HG03280 (cell line): ENCODE results near the gene LAMC1.

ENCODE experiments used
- ATAC-seq: cut with Tn5 transposase; IDR thresholded peaks from one replicate; pipeline ENCODE4 v1.9.1; 2021; ENCODE audit warnings: mild to moderate bottlenecking, moderate library complexity; ENCODE audit not compliant: unreplicated experiment

LAMC1 gene

DNA sequence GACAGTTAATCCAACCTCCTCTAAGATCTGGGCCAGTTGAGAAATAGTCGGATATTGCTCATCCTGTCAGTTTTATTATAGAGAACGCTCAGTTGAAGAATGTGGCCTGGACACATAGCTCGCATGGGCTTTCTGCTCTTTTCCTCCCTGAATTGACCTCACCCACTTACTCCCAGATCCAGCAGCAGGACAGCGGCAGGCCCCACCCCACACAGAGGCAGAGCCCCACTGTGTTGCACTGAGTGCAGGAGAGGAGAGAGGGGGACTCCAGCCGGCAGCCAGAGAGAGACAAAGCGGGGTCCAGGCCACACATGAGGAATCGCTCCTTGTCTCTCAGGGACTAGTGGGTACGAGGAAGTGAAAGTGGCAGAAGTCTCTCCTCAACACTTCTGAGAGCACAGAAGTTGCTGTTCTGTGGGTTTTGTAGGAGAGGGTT lies 78.6 kb downstream of the LAMC1 start:
- ATAC-seq = no peak

DNA sequence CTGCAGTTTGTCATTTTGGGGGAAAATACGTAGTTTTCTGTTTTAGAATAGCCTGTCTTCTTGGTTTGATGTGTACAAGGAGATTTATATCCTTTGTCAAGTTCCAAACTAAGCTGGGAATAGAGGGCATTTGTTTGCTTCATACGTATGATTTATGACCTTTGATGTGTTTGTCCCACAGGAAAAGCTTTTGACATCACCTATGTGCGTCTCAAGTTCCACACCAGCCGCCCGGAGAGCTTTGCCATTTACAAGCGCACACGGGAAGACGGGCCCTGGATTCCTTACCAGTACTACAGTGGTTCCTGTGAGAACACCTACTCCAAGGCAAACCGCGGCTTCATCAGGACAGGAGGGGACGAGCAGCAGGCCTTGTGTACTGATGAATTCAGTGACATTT lies 79.9 kb downstream of the LAMC1 start:
- ATAC-seq = no peak

DNA sequence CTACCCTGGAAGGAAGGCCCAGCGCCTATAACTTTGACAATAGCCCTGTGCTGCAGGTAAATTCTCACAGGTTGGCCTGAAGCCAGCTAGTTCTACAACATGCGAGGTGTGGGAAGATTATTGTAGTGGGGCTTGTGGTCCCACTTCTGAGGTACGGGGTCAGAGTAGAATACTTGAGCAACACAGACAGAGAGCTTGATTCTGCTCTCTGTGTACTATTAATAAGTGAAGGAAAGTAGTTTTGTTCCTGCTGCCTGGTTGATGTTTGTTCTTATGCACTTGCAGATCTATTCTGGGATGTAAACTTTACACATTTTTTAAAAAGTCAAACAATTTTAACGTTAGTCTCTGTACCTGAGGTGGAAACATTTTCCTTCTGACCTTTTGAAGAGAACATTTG lies 80.4 kb downstream of the LAMC1 start:
- ATAC-seq = no peak

DNA sequence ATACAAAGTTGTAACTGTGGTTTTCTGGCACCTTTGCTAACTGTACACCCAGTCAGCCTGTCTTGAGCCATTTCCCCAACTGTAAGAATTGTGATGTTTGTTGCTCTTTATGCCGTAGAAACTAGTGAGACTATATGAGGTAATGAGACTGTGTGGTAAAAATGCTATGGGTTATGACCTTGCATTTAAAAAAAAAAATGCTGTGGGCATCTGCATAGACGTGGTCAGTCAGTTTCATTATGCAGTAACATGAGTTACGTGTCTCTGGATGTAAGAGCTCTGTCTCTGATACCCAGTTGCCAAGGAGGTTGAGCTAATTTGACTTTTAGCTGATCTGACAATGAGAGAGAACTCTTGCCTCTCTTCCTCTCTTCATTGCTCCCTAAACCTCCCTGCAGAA lies 82.2 kb downstream of the LAMC1 start:
- ATAC-seq = no peak

DNA sequence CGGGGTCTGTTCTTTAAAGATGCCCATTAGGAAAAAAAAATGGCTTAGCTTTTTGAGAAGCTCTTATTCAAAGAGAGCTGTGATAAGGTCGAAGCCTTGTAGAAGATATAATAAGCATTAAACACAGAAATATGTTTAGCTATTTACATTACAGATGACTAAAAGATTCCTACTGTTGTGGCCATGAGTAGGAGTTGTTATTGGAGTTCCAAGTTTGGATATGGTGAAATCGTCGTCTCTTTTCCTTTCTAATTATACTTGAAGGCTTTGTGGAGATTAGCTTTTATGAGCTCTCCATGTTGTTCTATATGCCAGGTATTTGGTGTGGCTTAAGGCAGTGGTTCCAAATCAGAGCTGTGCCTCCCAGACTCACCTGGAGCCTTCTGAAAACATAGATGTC lies 82.9 kb downstream of the LAMC1 start:
- ATAC-seq = no peak

DNA sequence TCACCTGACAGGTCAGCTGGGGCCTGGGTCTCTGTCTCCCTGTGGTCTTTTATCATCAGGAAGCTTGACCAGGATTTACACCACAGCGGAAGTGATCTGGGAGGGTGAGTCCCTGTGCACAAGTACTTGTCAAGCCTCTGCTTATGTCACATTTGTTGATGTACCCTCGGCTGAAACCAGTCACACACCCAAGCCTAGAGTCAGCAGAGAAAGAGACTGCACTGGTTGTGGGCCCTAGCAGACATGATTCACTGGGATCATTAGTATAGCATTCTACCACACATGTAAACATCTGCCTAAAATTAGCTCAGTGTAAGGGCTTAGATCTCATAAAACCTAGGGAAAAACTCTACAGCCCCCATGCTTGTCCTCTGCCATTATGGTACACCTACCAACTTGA lies 83.5 kb downstream of the LAMC1 start:
- no peak for ATAC-seq

DNA sequence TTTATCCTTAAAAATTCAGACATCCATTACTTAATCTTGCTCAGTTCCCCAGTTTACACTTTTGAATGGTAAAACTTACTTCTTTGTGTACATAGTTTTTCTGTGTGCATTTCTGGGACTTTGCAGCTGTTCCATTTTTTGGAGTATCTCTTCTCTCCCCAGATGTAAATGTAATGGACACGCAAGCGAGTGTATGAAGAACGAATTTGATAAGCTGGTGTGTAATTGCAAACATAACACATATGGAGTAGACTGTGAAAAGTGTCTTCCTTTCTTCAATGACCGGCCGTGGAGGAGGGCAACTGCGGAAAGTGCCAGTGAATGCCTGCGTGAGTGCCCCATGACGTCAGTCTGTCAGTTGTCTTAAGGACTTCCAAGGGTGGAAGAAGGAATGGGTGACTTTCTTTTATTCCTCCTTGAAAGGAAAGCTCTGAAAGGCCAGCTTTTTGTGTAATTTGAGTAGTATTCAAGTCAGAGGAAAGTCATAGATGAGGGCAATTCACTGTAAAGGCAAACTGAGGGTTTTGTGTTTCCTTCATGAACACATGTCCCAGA lies 87.2 kb downstream of the LAMC1 start:
- ATAC-seq = no peak

DNA sequence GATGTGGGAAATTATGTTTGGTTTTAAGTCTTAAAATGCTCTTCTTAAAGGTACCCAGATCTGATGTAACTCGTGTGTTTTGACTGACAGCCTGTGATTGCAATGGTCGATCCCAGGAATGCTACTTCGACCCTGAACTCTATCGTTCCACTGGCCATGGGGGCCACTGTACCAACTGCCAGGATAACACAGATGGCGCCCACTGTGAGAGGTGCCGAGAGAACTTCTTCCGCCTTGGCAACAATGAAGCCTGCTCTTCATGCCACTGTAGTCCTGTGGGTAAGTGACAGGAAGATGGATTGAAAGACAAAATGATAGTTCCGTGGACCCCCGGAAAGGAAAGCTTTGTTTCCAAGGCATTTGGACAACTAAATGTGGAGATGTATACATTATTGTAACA lies 91.2 kb downstream of the LAMC1 start:
- ATAC-seq = no peak

DNA sequence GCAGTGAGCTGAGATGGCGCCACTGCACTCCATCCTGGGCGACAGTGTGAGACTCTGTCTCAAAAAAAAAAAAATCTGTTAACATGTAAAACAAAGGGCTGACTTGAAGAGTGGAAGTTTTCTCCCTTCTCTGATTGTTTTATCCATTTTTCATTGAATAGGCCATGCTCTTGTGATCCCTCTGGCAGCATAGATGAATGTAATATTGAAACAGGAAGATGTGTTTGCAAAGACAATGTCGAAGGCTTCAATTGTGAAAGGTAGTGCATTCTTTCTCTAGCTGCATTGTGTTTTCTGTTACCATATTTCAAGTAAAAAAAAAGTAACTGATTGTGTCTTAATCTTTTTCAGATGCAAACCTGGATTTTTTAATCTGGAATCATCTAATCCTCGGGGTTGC lies 93.2 kb downstream of the LAMC1 start:
- no peak for ATAC-seq

DNA sequence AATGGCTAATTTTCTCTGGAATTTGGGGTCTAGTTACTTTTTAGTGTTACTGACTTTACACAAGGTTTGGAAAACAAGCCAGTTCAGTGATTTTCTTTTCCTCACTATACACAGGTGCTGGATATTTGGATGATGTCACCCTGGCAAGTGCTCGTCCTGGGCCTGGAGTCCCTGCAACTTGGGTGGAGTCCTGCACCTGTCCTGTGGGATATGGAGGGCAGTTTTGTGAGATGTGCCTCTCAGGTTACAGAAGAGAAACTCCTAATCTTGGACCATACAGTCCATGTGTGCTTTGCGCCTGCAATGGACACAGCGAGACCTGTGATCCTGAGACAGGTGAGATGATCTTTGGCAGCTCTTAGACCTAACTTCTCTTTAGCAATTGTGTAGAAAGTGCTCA lies 98.4 kb downstream of the LAMC1 start:
- ATAC-seq = no peak

DNA sequence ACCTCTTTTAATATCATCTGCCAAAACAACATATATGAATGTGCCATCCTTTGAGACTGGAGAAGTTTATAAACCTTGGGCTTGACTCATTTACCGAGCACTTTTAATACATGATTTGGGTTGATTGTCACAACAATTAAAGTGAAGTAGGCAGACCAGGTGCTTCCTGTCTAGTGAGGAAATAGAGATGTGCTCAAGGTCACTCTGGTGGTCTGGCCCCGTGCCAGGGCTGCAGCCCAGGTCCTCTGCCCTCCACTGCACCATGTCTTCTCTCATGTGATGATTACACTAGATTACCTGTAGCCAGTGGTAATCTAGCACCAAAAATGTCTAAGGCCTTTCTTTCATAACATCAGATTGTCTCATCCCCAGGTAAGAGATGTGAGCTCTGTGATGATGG lies 101.0 kb downstream of the LAMC1 start:
- no peak for ATAC-seq

DNA sequence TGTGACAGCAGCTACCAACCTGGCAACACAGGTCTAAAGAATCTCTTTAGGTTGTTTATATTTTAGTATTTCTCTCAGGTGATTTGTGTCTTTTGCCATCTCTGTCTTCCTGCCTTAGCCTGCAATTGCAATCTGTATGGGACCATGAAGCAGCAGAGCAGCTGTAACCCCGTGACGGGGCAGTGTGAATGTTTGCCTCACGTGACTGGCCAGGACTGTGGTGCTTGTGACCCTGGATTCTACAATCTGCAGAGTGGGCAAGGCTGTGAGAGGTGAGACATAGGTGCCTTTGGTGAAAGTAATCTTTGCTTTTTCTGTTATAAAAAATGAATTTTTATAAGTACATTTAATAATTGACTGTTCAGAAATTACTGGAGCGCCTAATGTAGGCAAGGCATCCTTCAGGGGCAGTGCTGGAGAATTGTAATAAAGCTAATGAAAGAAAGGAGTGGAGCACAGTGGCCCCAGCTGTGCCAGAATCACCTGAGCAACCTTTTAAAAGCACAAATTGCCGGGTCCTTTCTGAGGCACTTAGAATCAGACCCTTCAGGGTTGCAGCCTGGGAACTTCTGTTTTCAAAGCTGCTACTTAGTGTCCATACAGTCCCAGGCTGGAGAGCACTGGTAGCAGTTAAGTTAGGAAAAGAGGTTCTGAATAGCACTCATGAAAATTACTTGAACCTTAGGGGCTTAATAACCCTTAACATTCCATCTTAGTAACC lies 102.2 kb downstream of the LAMC1 start:
- ATAC-seq = no peak

DNA sequence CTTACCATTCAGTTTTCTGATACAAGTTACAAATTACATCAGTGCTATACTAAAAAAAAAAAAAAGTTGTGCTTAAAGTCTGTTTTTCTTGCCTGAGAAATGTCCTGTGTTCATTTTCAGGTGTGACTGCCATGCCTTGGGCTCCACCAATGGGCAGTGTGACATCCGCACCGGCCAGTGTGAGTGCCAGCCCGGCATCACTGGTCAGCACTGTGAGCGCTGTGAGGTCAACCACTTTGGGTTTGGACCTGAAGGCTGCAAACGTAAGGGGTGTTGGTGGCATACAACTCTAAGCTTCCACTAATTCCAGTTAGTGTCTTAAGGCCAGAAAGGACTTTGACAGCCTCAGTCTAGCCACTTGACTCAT lies 102.8 kb downstream of the LAMC1 start:
- no peak for ATAC-seq

DNA sequence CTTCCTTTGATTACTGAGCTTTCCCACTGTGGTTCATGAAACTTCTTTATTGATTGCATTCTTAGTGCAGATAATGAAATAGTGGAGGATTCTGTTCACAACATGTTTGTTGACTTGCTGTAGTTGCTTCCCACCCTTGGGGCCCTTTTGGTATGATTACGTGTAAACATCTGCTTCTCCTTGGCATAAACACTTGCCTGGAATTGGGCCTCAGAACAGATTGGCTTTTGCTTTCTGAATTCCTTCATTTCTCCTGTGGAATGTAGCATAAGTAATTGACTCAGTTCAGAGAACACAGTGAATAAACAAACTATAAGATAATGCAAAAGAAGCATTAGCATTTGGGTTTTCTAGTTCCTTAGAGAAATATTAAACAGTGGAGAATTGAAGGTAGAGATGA lies 103.3 kb downstream of the LAMC1 start:
- no peak for ATAC-seq

DNA sequence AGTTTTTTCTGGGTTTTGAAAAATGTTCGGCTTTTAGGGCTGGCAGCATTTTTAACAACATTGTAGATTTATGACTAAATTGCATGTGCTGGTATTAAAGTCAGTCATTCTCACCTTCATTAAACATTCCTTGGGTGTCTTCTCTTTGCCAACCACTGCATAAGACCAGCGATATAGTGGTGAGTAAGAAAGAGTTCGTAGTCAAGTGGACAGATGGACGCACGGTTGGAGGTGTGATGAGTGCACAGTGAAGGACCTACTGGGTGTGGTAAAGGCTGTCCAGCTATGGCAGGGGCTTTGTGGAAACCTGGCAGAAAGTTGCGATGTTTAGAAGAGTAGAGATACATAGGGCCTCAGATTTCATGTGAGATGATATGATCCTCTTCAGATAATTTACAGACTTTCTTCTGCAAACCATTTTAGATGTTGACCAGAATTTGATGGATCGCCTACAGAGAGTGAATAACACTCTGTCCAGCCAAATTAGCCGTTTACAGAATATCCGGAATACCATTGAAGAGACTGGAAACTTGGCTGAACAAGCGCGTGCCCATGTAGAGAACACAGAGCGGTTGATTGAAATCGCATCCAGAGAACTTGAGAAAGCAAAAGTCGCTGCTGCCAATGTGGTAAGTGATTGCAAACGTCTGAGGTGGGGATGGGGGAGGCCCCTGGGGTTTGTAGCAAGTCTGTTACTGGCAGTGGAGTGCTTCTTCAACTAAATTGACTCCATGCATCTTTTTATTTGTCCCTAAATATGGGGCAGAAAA lies 106.9 kb downstream of the LAMC1 start:
- ATAC-seq = no peak

DNA sequence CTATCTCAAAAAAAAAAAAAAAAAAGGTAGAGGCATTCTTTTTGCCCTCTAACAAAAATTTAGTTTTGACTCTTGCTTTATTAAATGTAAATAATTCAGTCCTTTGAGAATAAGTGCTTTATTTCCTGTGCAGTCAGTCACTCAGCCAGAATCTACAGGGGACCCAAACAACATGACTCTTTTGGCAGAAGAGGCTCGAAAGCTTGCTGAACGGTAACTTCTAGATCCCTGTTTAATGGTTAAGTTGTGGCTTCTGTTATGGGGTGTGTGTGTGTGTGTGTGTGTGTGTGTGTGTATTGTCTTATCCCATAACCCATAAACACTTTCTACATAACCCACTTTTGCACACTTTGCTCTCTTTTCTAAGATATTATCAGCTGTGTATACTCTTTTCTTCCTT lies 107.9 kb downstream of the LAMC1 start:
- no peak for ATAC-seq

DNA sequence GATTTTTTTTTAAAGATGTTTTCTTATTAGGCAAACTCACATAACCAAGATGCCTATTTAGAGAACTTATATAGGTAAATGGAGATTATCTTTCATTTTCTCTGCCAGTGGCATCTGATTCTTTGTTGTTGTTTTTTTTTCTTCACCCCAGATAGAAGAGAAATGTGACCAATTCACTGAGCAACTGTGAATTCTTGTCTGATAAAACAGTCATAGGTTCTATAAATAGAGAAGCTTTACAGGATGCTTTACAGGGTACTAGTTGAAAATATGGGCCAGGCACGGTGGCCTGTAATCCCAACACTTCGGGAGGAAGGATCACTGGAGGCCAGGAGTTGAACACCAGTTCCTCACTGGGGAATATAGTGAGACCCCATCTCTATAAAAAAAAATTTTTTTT lies 112.1 kb downstream of the LAMC1 start:
- no peak for ATAC-seq

DNA sequence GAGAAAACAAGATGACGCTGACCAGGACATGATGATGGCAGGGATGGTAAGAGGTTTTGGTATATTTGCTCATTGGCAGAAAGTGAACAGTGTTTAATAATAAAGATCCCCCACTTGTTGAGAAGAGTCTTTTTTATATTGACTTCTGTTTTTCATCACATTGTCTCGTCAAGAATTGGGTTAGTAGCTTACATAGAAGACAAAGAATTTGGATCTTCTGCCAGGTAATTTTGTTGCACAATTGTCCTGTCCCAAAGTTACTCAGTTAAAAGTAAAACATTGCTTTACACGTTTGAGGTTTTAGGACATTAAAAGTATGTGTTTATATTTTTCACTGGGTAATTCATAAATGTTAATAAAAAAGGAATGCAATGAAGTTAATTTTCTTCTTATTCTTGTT lies 114.6 kb downstream of the LAMC1 start:
- no peak for ATAC-seq

DNA sequence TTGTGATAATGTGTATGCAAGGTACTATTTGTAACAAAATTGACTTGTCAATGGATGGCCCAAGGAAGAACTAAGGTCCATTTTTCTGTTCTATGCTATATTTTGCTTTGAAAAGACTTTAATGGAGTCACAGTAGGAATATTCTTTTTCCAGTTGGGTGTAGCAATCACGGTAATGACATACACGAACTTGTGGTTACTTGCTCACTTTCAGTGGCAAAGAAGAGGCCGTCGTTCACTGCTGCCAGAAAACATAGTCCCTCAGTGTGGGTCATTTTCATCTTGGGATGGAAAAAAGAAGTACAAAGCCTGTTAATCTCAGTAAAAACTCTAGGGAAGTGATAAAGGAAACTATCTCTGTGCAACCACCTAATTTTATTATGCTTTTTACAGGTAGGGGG lies 115.1 kb downstream of the LAMC1 start:
- ATAC-seq = no peak

DNA sequence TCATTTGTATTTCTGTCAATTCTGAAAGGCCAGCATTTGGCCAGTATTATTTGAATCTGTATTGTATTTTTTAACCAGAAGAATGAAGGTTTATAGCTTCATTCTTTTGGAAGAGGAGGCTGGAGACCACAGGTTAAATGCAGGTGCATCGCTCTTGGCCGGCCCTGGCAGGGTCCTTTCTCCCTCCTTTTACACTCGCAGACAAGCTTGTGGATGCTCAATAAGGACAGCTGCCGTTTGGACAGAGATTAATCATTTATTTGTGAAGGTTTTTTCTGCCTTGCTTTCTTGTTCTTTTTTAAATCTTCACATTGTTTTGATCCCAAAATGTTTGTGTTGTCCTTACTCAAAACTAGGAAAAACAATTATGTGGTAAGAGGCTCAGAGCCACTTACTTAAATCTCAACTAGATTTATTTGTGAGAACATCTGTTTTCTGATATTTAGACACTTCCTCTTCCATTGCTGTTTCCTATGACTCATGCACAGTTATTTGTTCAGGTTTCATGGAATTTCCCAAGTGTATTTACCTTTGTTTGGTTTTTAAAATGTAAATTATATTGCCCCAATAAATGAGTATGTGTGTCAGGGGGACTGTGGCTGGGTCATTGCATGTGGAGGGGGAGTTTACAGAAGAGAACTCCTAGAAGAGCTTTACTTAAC lies 116.2 kb downstream of the LAMC1 start:
- ATAC-seq = no peak

DNA sequence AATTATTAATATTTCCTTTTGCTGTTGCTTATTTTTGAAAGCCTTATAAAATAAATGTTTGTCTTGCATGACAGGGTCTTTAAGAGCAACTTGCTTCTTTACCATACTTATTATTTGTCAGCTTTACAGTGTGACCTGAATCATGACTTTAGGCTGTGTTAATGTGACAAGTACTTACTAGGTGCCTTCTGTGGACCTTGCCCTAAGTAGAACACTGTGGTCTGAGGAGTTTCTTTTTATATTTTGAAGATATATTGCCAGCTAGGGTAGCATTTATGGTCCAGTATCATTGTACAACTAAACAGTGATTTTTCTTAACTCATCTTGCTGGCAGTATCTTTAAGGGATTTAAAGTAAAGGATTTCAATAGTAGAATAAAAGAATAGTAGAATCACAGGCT lies 117.4 kb downstream of the LAMC1 start:
- no peak for ATAC-seq

DNA sequence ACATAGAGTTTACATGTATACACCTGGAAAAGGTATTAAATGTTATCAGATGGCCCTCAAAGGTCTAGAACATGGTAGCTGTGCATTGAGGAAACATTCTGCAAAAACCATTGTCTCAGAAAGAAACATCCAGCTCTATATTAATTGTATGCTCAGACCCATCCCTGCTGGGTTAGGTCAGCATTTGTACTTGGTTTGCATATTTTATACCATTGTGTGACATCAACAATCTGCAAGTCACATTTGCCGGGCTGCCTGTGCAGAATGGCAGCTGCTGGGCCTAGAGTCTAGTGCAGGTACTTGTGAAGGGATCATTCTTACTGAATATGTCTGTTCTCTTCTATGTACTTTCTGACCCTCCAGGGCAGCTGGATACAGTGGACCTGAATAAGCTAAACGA lies 119.0 kb downstream of the LAMC1 start:
- no peak for ATAC-seq
